HFF-Myc (cell line): ENCODE measurements around the gene DSP.

Source experiments
- DNase-seq: peaks from one replicate; pipeline ENCODE4 v3.0.0-alpha.2; 2011; ENCODE audit warnings: low read depth; ENCODE audit errors: extremely low read depth
- H3K4me3 ChIP-seq: replicated peaks from 2 replicates; pipeline ENCODE4 v1.5.1; 2011; ENCODE audit warnings: low read depth, mild to moderate bottlenecking, control low read depth, low read length
- CTCF ChIP-seq: IDR thresholded peaks from 2 replicates; pipeline ENCODE4 v1.5.1; 2012; ENCODE audit warnings: mild to moderate bottlenecking, low read depth, low read length, control low read depth; ENCODE audit errors: missing control alignments

The DSP gene

GRCh38 chr6:7518877-7519276 is 22.6 kb upstream of the DSP start:
- no peak overlapping the region for H3K4me3 ChIP-seq
- DNase-seq, result no peak
- no peak for TF ChIP-seq CTCF

GRCh38 chr6:7522873-7523272 is 18.6 kb upstream of the DSP start:
- no peak for TF ChIP-seq CTCF

GRCh38 chr6:7523922-7524321 is 17.5 kb upstream of the DSP start:
- no peak for TF ChIP-seq CTCF
- H3K4me3 ChIP-seq, result no peak overlapping the region
- DNase-seq, result no peak

More at GRCh38 chr6:7522873-7523272, 18.6 kb upstream of the DSP start:
- H3K4me3 ChIP-seq, result no peak overlapping the region
- no peak for DNase-seq

- no peak for DNase-seq
- no peak for TF ChIP-seq CTCF
- H3K4me3 ChIP-seq, result no peak overlapping the region
These were observed 14.7 kb upstream of the DSP start for GRCh38 chr6:7526755-7527154.

- H3K4me3 ChIP-seq, result no peak overlapping the region
- TF ChIP-seq CTCF, result no peak
- no peak for DNase-seq
These were observed 12.9 kb upstream of the DSP start for GRCh38 chr6:7528565-7528964.

- no peak overlapping the region for H3K4me3 ChIP-seq
- TF ChIP-seq CTCF, result no peak
- DNase-seq, result no peak
These were observed 12.3 kb upstream of the DSP start for GRCh38 chr6:7529141-7529540.

GRCh38 chr6:7532232-7532631 is 9.2 kb upstream of the DSP start:
- no peak overlapping the region for H3K4me3 ChIP-seq
- no peak for TF ChIP-seq CTCF
- DNase-seq, result no peak
